IMR-90 (cell line): Measurements from ENCODE around the gene CRLF2. TPM values are rescaled to one million over a fixed set of nuclear protein-coding genes. Genes with fewer than 3 reads are reported as not detected.

ENCODE experiments used
- ATAC-seq: fragments of 200-7000 bp; cut with Tn5 transposase; 2 replicates; pipeline ENCODE4 v1.9.1; 2020; ENCODE audit warnings: low read depth, mild to moderate bottlenecking, moderate library complexity
- BruUV-seq: library from RNA; stranded (reverse); fragments of 400-500 nt; replicated peaks from 2 replicates; lab custom pipeline; 2021; lab: Mats Ljungman, UMichigan
- CTCF ChIA-PET: fragments of 300-600 bp; formaldehyde crosslinking; extraction: SDS; loops from one replicate; lab custom pipeline; 2021; ENCODE audit warnings: antibody characterized with exemption; lab: Yijun Ruan, JAX
- POLR2A ChIA-PET: fragments of 300-600 bp; sonication (Branson Sonifier 250); formaldehyde crosslinking; loops from one replicate; lab custom pipeline; 2022; ENCODE audit warnings: antibody characterized with exemption; ENCODE audit not compliant: unreplicated experiment; lab: Charles Lee
- DNase-seq: peaks from one replicate; pipeline ENCODE4 v3.0.0; 2013
- H2AFZ ChIP-seq: replicated peaks from 2 replicates; pipeline ENCODE3; 2013; ENCODE audit warnings: low read length, mild to moderate bottlenecking; ENCODE audit not compliant: poor library complexity
- H2AK5ac ChIP-seq: 2 replicates; pipeline ENCODE4 v1.6.1; 2013; ENCODE audit warnings: low read depth, low read length, inconsistent platforms
- H2AK9ac ChIP-seq: replicated peaks from 2 replicates; pipeline ENCODE3; 2013; ENCODE audit warnings: mild to moderate bottlenecking, low read depth, low read length, moderate library complexity; ENCODE audit not compliant: poor library complexity
- H2BK120ac ChIP-seq: 2 replicates; pipeline ENCODE4 v1.6.1; 2013; ENCODE audit warnings: low read depth, low read length, inconsistent platforms
- H2BK15ac ChIP-seq: 3 replicates; pipeline ENCODE4 v1.6.1; 2013; ENCODE audit warnings: low read depth, low read length, inconsistent platforms
- H2BK20ac ChIP-seq: 2 replicates; pipeline ENCODE4 v1.6.1; 2013; ENCODE audit warnings: low read depth, mild to moderate bottlenecking, inconsistent platforms, low read length, moderate library complexity
- H2BK5ac ChIP-seq: 2 replicates; pipeline ENCODE4 v1.6.1; 2013; ENCODE audit warnings: mild to moderate bottlenecking, low read depth, low read length, inconsistent platforms; ENCODE audit not compliant: poor library complexity, severe bottlenecking
- H3K14ac ChIP-seq: replicated peaks from 2 replicates; pipeline ENCODE4 v1.6.1; 2013; ENCODE audit warnings: low read depth, low read length, inconsistent platforms
- H3K18ac ChIP-seq: 2 replicates; pipeline ENCODE4 v1.6.1; 2013; ENCODE audit warnings: low read depth, low read length, control low read depth
- H3K23ac ChIP-seq: 2 replicates; pipeline ENCODE4 v1.6.1; 2013; ENCODE audit warnings: low read depth, low read length, inconsistent platforms
- H3K27ac ChIP-seq: 2 replicates; pipeline ENCODE4 v1.5.1; 2013; ENCODE audit warnings: mild to moderate bottlenecking, control low read depth, low read length; ENCODE audit not compliant: insufficient read depth
- H3K27me3 ChIP-seq: 2 replicates; pipeline ENCODE4 v1.6.1; 2013; ENCODE audit warnings: low read length; ENCODE audit not compliant: control insufficient read depth, insufficient read depth
- H3K36me3 ChIP-seq: 2 replicates; pipeline ENCODE4 v1.6.1; 2013; ENCODE audit warnings: low read length, mixed read lengths; ENCODE audit not compliant: control insufficient read depth, insufficient read depth
- H3K4ac ChIP-seq: 2 replicates; pipeline ENCODE4 v1.6.1; 2013; ENCODE audit warnings: low read depth, low read length, inconsistent platforms
- H3K4me1 ChIP-seq: 2 replicates; pipeline ENCODE4 v1.6.1; 2013; ENCODE audit warnings: low read length, mixed read lengths; ENCODE audit not compliant: control insufficient read depth, insufficient read depth
- H3K4me2 ChIP-seq: 2 replicates; pipeline ENCODE4 v1.6.1; 2013; ENCODE audit warnings: low read depth, mild to moderate bottlenecking, control low read depth, low read length, moderate library complexity
- H3K4me3 ChIP-seq: 2 replicates; pipeline ENCODE4 v1.5.1; 2013; ENCODE audit warnings: low read depth, mild to moderate bottlenecking, control low read depth, low read length, moderate library complexity; ENCODE audit not compliant: insufficient read depth
- H3K56ac ChIP-seq: 2 replicates; pipeline ENCODE4 v1.6.1; 2013; ENCODE audit warnings: low read length, inconsistent platforms; ENCODE audit not compliant: insufficient read depth; ENCODE audit errors: extremely low read depth
- H3K79me1 ChIP-seq, 2 experiments: 2 replicates each; pipeline ENCODE4 v1.6.1; 2013; ENCODE audit warnings: low read length in 2 of 2, inconsistent platforms in 1 of 2, low read depth in 1 of 2
- H3K9ac ChIP-seq: 2 replicates; pipeline ENCODE4 v1.6.1; 2013; ENCODE audit warnings: low read depth, low read length, control low read depth
- H3K9me1 ChIP-seq: 2 replicates; pipeline ENCODE4 v1.6.1; 2013; ENCODE audit warnings: low read length, inconsistent platforms; ENCODE audit not compliant: insufficient read depth
- H3K9me3 ChIP-seq: 2 replicates; pipeline ENCODE4 v1.6.1; 2013; ENCODE audit warnings: low read length; ENCODE audit not compliant: control insufficient read depth, insufficient read depth
- H4K20me1 ChIP-seq: 2 replicates; pipeline ENCODE4 v1.6.1; 2013; ENCODE audit warnings: low read length, inconsistent platforms; ENCODE audit not compliant: insufficient read depth
- H4K5ac ChIP-seq: 2 replicates; pipeline ENCODE4 v1.6.1; 2013; ENCODE audit warnings: mild to moderate bottlenecking, low read depth, low read length, control low read depth
- H4K8ac ChIP-seq, 2 experiments: 2 replicates each; pipeline ENCODE4 v1.6.1; 2013; ENCODE audit warnings: low read depth in 2 of 2, low read length in 2 of 2, control low read depth in 1 of 2, inconsistent platforms in 1 of 2
- H4K91ac ChIP-seq: 2 replicates; pipeline ENCODE4 v1.6.1; 2013; ENCODE audit warnings: low read depth, low read length, inconsistent platforms; ENCODE audit not compliant: insufficient read depth
- BHLHE40 ChIP-seq: fragments of 150-350 bp; IDR thresholded peaks from 2 replicates; pipeline ENCODE4 v1.6.1; 2016; ENCODE audit warnings: mild to moderate bottlenecking, low read depth, low read length
- CEBPB ChIP-seq: IDR thresholded peaks from 2 replicates; pipeline ENCODE4 v1.6.1; 2012; ENCODE audit warnings: low read depth, low read length, improper control_type of control experiment
- CHD1 ChIP-seq: IDR thresholded peaks from 2 replicates; pipeline ENCODE4 v1.6.1; 2012; ENCODE audit warnings: low read depth, low read length, improper control_type of control experiment
- CTCF ChIP-seq: conservative IDR thresholded peaks from 2 replicates; pipeline ENCODE4 v1.5.1; 2012; ENCODE audit warnings: mild to moderate bottlenecking, low read depth, low read length, improper control_type of control experiment
- FOS ChIP-seq: fragments of 150-350 bp; IDR thresholded peaks from 2 replicates; pipeline ENCODE4 v1.6.1; 2016; ENCODE audit warnings: low read depth, low read length
- MAFK ChIP-seq: IDR thresholded peaks from 2 replicates; pipeline ENCODE4 v1.6.1; 2012; ENCODE audit warnings: low read depth, low read length, improper control_type of control experiment
- MAZ ChIP-seq: IDR thresholded peaks from 2 replicates; pipeline ENCODE4 v1.6.1; 2012; ENCODE audit warnings: low read depth, mild to moderate bottlenecking, low read length, improper control_type of control experiment, moderate library complexity, borderline replicate concordance
- MXI1 ChIP-seq: IDR thresholded peaks from 2 replicates; pipeline ENCODE4 v1.6.1; 2012; ENCODE audit warnings: low read depth, mild to moderate bottlenecking, low read length, moderate library complexity, borderline replicate concordance
- NFE2L2 ChIP-seq: fragments of 150-350 bp; IDR thresholded peaks from 2 replicates; pipeline ENCODE4 v1.6.1; 2016; ENCODE audit warnings: low read depth, mild to moderate bottlenecking, low read length
- RAD21 ChIP-seq: IDR thresholded peaks from 2 replicates; pipeline ENCODE4 v1.6.1; 2012; ENCODE audit warnings: low read length, improper control_type of control experiment
- RCOR1 ChIP-seq: IDR thresholded peaks from 2 replicates; pipeline ENCODE4 v1.6.1; 2012; ENCODE audit warnings: mild to moderate bottlenecking, low read length, improper control_type of control experiment; ENCODE audit not compliant: insufficient replicate concordance
- RFX5 ChIP-seq: IDR thresholded peaks from 2 replicates; pipeline ENCODE4 v1.8.0; 2012; ENCODE audit warnings: low read depth, mild to moderate bottlenecking, low read length, moderate library complexity
- SMC3 ChIP-seq: fragments of 150-350 bp; IDR thresholded peaks from 2 replicates; pipeline ENCODE4 v1.6.1; 2016; ENCODE audit warnings: low read depth, mild to moderate bottlenecking, antibody characterized with exemption, low read length, moderate library complexity
- WGBS, 2 experiments: methylation state at CpG; one replicate each; pipeline versions ENCODE4 v1.1.5 to v1.1.7; 2013; ENCODE audit warnings: missing lambda C conversion rate in 2 of 2; ENCODE audit not compliant: insufficient read length in 1 of 2; ENCODE audit errors: extremely low coverage in 2 of 2; 5-methylcytosine and 5-hydroxymethylcytosine counted together
- dilution Hi-C: fragments of 300-500 bp; cut with HindIII; formaldehyde crosslinking; loops from one replicate; pipeline ENCODE4 v1.14.3; 2018; ENCODE audit warnings: low sequenced_read_pairs; ENCODE audit not compliant: unreplicated experiment
- in situ Hi-C: fragments of 300-500 bp; cut with MboI; formaldehyde crosslinking; loops from 3 replicates; pipeline ENCODE4 v1.14.3; 2019; ENCODE audit warnings: low sequenced_read_pairs, inconsistent platforms, mixed read lengths
- intact Hi-C: fragments of 100-400 bp; cut with micrococcal nuclease; formaldehyde crosslinking; loops from 2 replicates; pipeline ENCODE4 v1.10.0; 2022
- polyA plus RNA-seq, 3 experiments: library from polyadenylated mRNA; depleted of rRNA; stranded (reverse); fragments of >200 nt; gene quantifications; 2 replicates each; pipeline ENCODE4 v1.2.3, GENCODE V29; 2012; ENCODE audit warnings: low replicate concordance in 1 of 3
- total RNA-seq: library from RNA; depleted of rRNA; stranded (reverse); fragments of >200 nt; gene quantifications from 2 replicates; pipeline ENCODE4 v1.2.3, GENCODE V29; 2012
- TF ChIP-seq, protein P1 (sequence below): fragments of 150-350 bp; IDR thresholded peaks from 2 replicates; pipeline ENCODE4 v1.6.1; 2017; ENCODE audit warnings: mild to moderate bottlenecking, antibody characterized with exemption, low read length, low read depth

Gene CRLF2
- total and polyA plus RNA-seq, 2 of the 4 experiments (the other 2 are of a cell fraction) = not detected

- no peaks in the 10 kb centered on the region for H3K27me3 ChIP-seq
- no peaks in the 10 kb centered on the region for H3K9me1 ChIP-seq
- no peak for ATAC-seq
- no peak overlapping the region for H3K18ac ChIP-seq
- H2BK15ac ChIP-seq = no peak overlapping the region
- H2BK120ac ChIP-seq = no peak overlapping the region
- H2AFZ ChIP-seq = no peak overlapping the region
- no peaks in the 10 kb centered on the region for H4K20me1 ChIP-seq
- no peak overlapping the region for H3K14ac ChIP-seq
- intact Hi-C loops = no loop called here
- H2BK5ac ChIP-seq = no peak overlapping the region
- no peaks in the 10 kb centered on the region for H3K79me1 ChIP-seq
- dilution Hi-C loops = no loop called here
- no peak overlapping the region for H2AK5ac ChIP-seq
- no peaks in the 10 kb centered on the region for H3K36me3 ChIP-seq
- H2BK20ac ChIP-seq = no peak overlapping the region
- H4K8ac ChIP-seq = no peak overlapping the region
- no peaks in the 10 kb centered on the region for H3K4me1 ChIP-seq
- DNase-seq = no peak
- ChIA-PET POLR2A (no interaction called here), CTCF (no interaction called here)
- H4K91ac ChIP-seq = no peak overlapping the region
- no peak overlapping the region for H3K4me2 ChIP-seq
- no peak overlapping the region for H3K27ac ChIP-seq
- H3K4me3 ChIP-seq = no peak overlapping the region
- in situ Hi-C loops = no loop called here
- H3K56ac ChIP-seq = no peak overlapping the region
- H3K9ac ChIP-seq = no peak overlapping the region
- peak overlapping the region; percentile 1 for H2AK9ac ChIP-seq
- H3K23ac ChIP-seq = no peak overlapping the region
- no peak overlapping the region for H4K5ac ChIP-seq
- peaks cover 14% of the 10 kb centered on the region; the same call in 1 of the 2 replicates for H3K9me3 ChIP-seq
- H3K4ac ChIP-seq = no peak overlapping the region
- 58% methylated on average over 6 of the region's 29 CpGs; no CpG with 5 or more reads in 1 of the 2 experiments for WGBS, 2 experiments
- no TSS peak for BruUV-seq
- TF ChIP-seq FOS = no peak
- no peak for TF ChIP-seq BHLHE40
- no peak for TF ChIP-seq MXI1
- no peak for TF ChIP-seq NFE2L2
- TF ChIP-seq, protein P1, sequence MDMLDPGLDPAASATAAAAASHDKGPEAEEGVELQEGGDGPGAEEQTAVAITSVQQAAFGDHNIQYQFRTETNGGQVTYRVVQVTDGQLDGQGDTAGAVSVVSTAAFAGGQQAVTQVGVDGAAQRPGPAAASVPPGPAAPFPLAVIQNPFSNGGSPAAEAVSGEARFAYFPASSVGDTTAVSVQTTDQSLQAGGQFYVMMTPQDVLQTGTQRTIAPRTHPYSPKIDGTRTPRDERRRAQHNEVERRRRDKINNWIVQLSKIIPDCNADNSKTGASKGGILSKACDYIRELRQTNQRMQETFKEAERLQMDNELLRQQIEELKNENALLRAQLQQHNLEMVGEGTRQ = no peak
- no peak for TF ChIP-seq RFX5
- no peak for TF ChIP-seq CEBPB
- no peak for TF ChIP-seq SMC3
- TF ChIP-seq CHD1 = no peak
- TF ChIP-seq CTCF = no peak
- no peak for TF ChIP-seq RCOR1
- no peak for TF ChIP-seq RAD21
- no peak for TF ChIP-seq MAZ
- no peak for TF ChIP-seq MAFK
Measured at GRCh38 chrX:1147611-1148515, 64.6 kb downstream of the CRLF2 start.
